GM19023 (cell line): ENCODE measurements around the gene PDZK1IP1.

Experiments used
- ATAC-seq: cut with Tn5 transposase; IDR thresholded peaks from one replicate; pipeline ENCODE4 v1.9.1; 2021; ENCODE audit warnings: mild to moderate bottlenecking, moderate library complexity; ENCODE audit not compliant: unreplicated experiment

The PDZK1IP1 gene

GRCh38 chr1:47189844-47190508 is at the start of gene PDZK1IP1:
Gene PDZK1IP1, minus strand, starts transcription at chr1:47190036. Its CDS starts 104 bp downstream, at chr1:47189932.
- no peak for ATAC-seq

GRCh38 chr1:47238935-47239592 is 49.2 kb upstream of the PDZK1IP1 start:
- ATAC-seq: no peak

- ATAC-seq: no peak
Observed at GRCh38 chr1:47235806-47236205, 46.0 kb upstream of the PDZK1IP1 start.

GRCh38 chr1:47235241-47235681 is 45.4 kb upstream of the PDZK1IP1 start:
- ATAC-seq: no peak

GRCh38 chr1:47233186-47233585 is 43.4 kb upstream of the PDZK1IP1 start:
- no peak for ATAC-seq

GRCh38 chr1:47232187-47232874 is 42.5 kb upstream of the PDZK1IP1 start, which contains the start of gene TAL1:
Gene TAL1, minus strand, starts transcription at chr1:47232225. Its CDS starts 6,337 bp downstream, at chr1:47225888.
- no peak for ATAC-seq

GRCh38 chr1:47231301-47232186 is 41.7 kb upstream of the PDZK1IP1 start:
- no peak for ATAC-seq

- ATAC-seq: no peak
Observed at GRCh38 chr1:47230692-47231300, 41.0 kb upstream of the PDZK1IP1 start.

GRCh38 chr1:47229886-47230691 is 40.3 kb upstream of the PDZK1IP1 start:
- ATAC-seq: no peak

GRCh38 chr1:47229031-47229885 is 39.4 kb upstream of the PDZK1IP1 start:
- no peak for ATAC-seq

- ATAC-seq: no peak
Observed at GRCh38 chr1:47228644-47229030, 38.8 kb upstream of the PDZK1IP1 start.

- ATAC-seq: no peak
Observed at GRCh38 chr1:47227341-47228232, 37.8 kb upstream of the PDZK1IP1 start.

GRCh38 chr1:47226839-47227215 is 37.0 kb upstream of the PDZK1IP1 start:
- no peak for ATAC-seq

- no peak for ATAC-seq
Observed at GRCh38 chr1:47226121-47226838, 36.4 kb upstream of the PDZK1IP1 start.

- ATAC-seq: no peak
Observed at GRCh38 chr1:47225430-47226100, 35.7 kb upstream of the PDZK1IP1 start.

GRCh38 chr1:47224676-47225399 is 35.0 kb upstream of the PDZK1IP1 start:
- ATAC-seq: no peak
